GM10248 (cell line): ENCODE data around the gene CEP85L.

Experiments
- CTCF ChIA-PET: fragments of 300-600 bp; sonication (Branson Sonifier 250); formaldehyde crosslinking; extraction: SDS; loops from one replicate; lab custom pipeline; 2021; ENCODE audit warnings: antibody characterized with exemption; lab: Yijun Ruan, JAX
- POLR2A ChIA-PET: fragments of 350-650 bp; sonication (Branson Sonifier 250); formaldehyde crosslinking; extraction: SDS; loops from one replicate; lab custom pipeline; 2020; ENCODE audit warnings: antibody characterized with exemption; lab: Yijun Ruan, JAX
- DNase-seq: peaks from one replicate; pipeline ENCODE4 v3.0.0; 2012; ENCODE audit errors: extremely low spot score
- CTCF ChIP-seq: IDR thresholded peaks from 2 replicates; pipeline ENCODE4 v1.5.1; 2012; ENCODE audit warnings: mild to moderate bottlenecking, low read depth; ENCODE audit errors: extremely low read depth, missing control alignments, control extremely low read depth

CEP85L gene

GRCh38 chr6:118524686-118525085 lies 126.7 kb downstream of the CEP85L start:
- no peak for DNase-seq

GRCh38 chr6:118523216-118523615 lies 128.2 kb downstream of the CEP85L start:
- ChIA-PET POLR2A (no interaction called here), CTCF (interaction anchor here (0.9 to 1.3 kb wide), 4 partner anchors 11 to 61 kb away, joined by 3 to 4 read pairs (median 4); no protein-coding TSS in a partner anchor)
- no peak for DNase-seq
- no peak for TF ChIP-seq CTCF

More at GRCh38 chr6:118524686-118525085, 126.7 kb downstream of the CEP85L start:
- TF ChIP-seq CTCF = no peak
- ChIA-PET POLR2A (no interaction called here), CTCF (no interaction called here)

GRCh38 chr6:118522422-118522821 lies 129.0 kb downstream of the CEP85L start:
- ChIA-PET POLR2A (no interaction called here), CTCF (interaction anchor here (1.2 to 1.3 kb wide), 4 partner anchors 11 to 137 kb away, joined by 3 to 4 read pairs (median 4); no protein-coding TSS in a partner anchor)
- no peak for TF ChIP-seq CTCF
- no peak for DNase-seq

DNA sequence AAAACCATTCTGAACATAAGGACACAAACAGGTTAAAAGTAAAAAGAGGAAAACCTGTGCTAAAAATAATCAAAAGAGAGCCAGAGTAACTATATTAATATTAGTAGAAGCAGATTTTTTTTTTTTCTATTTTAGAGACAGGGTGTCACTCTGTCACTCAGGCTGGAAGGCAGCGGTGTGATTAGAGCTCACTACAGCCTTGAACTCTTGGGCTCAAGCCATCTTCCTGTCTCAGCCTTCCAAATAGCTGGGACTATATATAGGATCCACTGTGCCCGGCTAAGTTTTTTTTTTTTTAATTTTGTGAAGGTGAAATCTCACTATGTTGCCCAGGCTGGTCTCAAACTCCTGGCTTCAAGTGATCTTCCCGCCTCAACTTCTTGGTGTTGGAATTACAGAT lies 136.7 kb downstream of the CEP85L start:
- ChIA-PET CTCF (no interaction called here), POLR2A (no interaction called here)
- TF ChIP-seq CTCF = no peak
- DNase-seq = no peak

DNA sequence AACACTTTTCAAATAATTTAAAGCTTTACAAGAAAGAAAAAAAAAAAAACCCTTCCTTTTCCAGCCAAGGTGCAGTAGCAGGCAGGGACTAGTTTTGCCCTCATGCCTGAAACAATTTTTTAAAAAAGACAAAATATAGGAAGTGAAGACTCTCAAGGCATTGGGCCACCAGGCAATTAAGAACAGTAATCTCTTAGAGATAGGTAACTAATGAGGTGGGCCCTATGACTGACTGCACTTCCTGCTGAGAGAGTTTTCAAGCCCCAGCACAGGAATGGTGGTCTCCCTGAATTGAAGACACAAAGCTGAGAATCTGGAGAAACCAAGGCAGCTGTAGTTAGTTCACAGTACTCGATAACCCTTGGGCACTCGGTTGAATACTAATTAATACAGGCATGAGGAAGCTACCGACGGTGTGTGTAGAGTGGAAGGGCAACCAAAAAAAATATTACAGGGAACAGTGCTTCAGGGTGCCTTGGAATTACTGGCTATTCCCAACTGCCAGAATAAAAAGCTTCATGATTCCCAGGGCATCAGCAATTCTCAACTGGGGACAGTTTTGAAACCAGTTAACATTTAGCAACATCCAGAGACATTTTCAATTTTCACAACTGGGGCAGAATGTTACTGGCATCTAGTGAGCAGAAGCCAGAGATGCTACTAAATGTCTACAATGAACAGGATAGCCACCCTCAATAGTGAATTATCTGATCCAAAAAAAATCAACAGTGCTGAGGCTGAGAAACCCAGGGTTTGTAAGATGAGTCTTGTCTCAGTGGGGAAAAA lies 139.3 kb downstream of the CEP85L start:
- no peak for TF ChIP-seq CTCF
- ChIA-PET CTCF (interaction anchor here (0.9 to 1.4 kb wide), 7 partner anchors 8 to 228 kb away, joined by 3 to 6 read pairs (median 3); no protein-coding TSS in a partner anchor), POLR2A (no interaction called here)
- DNase-seq = no peak

DNA sequence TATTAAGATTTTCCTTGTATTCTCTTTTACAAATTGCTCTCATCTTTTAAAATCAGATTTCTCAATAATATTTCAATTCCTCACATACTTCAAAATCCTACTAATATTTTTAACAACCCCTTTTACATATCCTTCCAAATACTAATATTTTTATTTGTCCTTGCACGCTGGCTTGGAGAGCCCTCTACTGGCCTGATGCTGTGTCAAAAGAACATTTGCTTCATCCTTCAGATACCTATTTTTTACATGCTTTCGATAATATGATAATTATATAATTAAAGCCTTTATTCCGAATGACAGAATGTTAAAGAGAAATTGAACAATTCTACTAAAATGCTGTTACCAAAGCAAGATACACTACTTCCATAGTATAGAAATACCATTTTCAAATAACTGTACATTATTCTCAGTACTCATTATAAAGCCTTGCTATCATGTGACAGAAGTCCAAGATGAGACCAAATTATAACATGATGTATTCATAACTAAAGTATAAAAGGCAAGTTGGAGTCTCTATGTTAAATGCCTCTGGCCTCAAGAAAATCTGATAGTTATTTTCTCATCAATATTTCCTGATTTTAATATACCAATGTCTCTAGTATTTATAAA lies 142.3 kb downstream of the CEP85L start:
- DNase-seq = no peak
- POLR2A ChIA-PET = no interaction called here
- CTCF ChIA-PET = no interaction called here
- TF ChIP-seq CTCF = peak; percentile 67
